Hippocampal formation (tissue), 2 donors: ENCODE results near the gene ABCB8.
"Not testable (repeated sequence)": the region's sequence is repeated elsewhere in the genome, so short reads cannot be mapped to it uniquely, and the experiment has no call there.

Experiments used
- DNase-seq, 2 donors: peaks; one replicate each; lab custom pipeline; 2025; lab: John Stamatoyannopoulos, UW

The ABCB8 gene

GRCh38 chr7:150998341-150998740 is 29.9 kb upstream of the ABCB8 start:
- no peak for DNase-seq

- DNase-seq = no peak
Measured at GRCh38 chr7:150999001-150999400, 29.2 kb upstream of the ABCB8 start.

GRCh38 chr7:150999497-151000230 is 28.6 kb upstream of the ABCB8 start:
- no peak for DNase-seq

DNA sequence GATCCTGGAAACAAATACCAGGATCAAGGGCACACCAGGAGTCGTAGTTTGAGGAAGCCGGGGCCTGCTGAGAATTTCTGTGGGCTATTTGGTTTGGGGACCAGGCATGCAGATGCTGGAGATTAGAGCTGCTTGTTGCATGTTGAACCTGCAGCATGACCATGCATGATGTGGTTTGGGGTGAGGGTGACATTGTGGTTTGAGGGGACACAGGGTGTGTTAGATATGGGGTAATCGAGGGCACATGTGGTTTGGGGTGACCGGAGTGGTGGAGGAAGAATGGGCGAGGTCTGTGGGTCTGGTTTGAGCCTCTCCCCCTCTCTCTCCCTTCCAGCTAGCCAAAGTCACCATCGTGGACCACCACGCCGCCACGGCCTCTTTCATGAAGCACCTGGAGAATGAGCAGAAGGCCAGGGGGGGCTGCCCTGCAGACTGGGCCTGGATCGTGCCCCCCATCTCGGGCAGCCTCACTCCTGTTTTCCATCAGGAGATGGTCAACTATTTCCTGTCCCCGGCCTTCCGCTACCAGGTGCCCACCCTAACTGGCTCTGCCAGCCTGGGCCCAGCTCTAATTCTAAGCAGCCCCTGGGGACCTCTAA is 27.3 kb upstream of the ABCB8 start:
- DNase-seq = no peak

DNA sequence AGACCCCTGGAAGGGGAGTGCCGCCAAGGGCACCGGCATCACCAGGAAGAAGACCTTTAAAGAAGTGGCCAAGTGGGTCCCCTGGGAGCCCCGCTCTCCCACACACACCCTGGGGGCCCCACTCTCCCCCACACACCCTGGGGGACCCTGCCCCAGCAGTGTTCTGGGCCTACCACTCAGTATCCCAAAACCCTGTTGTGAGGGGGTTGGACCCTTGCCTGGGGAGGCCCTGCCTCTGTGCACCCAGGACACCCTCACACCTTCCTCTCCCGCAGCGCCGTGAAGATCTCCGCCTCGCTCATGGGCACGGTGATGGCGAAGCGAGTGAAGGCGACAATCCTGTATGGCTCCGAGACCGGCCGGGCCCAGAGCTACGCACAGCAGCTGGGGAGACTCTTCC is 26.7 kb upstream of the ABCB8 start:
- no peak for DNase-seq

DNA sequence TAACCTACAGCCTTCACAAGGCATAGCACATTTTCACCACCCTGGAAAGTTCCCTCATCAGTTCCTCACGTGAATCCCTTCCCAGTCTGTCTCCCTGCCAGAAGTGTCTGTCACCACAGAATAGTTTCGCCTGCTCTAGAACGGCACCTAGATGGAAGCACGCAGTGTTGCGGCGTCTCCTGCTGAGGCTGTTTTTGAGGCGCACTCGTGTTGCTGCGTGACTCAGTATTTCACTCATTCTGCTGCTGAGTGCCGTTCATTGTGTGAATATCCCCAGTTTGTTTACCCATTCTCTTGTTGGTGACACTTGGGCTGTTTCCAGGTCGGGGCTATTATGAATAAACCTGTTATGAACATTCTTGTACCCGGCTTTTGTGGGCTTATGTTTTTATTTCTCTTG is 24.7 kb upstream of the ABCB8 start:
- DNase-seq = no peak

- DNase-seq = no peak
Measured at GRCh38 chr7:151005566-151005965, 22.7 kb upstream of the ABCB8 start.

- no peak for DNase-seq
Measured at GRCh38 chr7:151006590-151007300, 21.5 kb upstream of the ABCB8 start.

DNA sequence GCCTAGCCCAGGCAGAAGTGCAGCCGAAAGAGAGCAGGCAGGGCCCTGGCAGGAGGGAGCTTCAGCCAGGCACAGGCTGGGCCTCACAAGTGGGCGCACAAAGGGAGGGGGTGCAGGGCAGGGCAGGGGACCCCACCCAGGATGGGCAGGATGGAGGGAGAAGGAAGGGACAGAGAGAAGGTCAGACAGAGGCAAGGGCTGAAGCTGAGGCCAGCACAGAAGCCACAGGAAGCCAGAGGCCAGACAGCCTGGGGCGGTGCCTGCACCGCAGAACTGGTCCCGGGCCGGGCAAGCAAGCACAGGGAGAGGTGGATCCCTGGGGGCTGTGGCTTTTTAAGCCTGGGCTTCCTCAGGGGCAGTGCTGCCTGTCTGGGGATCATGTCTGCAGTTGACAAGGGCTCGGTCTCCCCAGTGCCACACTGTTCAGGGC is 20.8 kb upstream of the ABCB8 start:
- no peak for DNase-seq

DNA sequence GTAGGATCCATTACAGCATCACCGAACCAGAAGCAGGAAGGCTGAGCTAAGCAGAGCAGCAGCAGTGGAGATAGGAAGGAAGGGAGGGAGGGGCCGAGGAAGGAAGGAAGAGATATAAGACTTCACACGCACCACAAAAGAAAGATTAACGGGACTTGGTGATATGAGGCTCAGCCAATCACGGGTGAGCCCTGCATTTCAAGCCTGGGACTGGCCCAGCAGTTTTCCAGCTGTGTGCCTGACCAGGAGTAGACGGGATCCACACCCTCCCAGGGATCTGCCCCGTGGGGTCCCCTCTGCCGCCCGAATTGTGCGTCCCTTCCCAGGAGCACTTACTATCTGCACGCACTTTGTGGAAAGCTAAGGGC is 20.1 kb upstream of the ABCB8 start:
- DNase-seq = no peak

GRCh38 chr7:151008511-151009323 is 19.5 kb upstream of the ABCB8 start:
- DNase-seq = no peak

DNA sequence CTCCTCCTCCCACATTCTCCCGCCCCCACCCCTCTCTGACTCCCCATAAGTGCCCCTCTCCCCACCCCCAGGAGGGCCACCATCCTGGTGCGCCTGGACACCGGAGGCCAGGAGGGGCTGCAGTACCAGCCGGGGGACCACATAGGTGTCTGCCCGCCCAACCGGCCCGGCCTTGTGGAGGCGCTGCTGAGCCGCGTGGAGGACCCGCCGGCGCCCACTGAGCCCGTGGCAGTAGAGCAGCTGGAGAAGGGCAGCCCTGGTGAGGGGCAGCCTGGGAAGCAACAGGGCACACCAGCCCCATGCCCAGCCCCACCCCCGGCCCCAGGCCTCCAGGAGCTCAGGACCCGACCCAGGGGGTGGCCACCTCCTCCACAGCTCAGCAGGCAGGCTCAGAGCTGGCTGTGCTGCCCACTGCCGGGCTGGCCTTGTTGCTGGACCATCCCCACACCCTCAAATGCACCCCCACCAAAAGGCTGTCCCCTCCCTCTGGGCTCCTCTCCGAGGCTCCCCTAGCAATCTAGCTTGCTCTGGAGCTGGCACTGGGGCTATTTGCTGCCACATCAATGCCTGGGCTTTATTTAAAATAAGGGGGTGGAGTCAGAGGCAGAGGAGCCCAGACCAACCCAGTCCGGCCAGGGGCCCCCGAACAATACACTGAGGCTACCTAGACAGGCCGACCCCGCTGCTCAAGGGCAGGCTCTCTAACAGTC is 18.8 kb upstream of the ABCB8 start:
- no peak for DNase-seq

DNA sequence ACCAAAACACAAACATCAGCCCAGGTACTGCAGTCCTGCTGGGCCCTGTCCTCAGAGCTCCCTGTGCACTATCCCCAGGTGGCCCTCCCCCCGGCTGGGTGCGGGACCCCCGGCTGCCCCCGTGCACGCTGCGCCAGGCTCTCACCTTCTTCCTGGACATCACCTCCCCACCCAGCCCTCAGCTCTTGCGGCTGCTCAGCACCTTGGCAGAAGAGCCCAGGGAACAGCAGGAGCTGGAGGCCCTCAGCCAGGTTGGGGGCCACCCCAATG is 18.3 kb upstream of the ABCB8 start:
- DNase-seq = no peak

DNA sequence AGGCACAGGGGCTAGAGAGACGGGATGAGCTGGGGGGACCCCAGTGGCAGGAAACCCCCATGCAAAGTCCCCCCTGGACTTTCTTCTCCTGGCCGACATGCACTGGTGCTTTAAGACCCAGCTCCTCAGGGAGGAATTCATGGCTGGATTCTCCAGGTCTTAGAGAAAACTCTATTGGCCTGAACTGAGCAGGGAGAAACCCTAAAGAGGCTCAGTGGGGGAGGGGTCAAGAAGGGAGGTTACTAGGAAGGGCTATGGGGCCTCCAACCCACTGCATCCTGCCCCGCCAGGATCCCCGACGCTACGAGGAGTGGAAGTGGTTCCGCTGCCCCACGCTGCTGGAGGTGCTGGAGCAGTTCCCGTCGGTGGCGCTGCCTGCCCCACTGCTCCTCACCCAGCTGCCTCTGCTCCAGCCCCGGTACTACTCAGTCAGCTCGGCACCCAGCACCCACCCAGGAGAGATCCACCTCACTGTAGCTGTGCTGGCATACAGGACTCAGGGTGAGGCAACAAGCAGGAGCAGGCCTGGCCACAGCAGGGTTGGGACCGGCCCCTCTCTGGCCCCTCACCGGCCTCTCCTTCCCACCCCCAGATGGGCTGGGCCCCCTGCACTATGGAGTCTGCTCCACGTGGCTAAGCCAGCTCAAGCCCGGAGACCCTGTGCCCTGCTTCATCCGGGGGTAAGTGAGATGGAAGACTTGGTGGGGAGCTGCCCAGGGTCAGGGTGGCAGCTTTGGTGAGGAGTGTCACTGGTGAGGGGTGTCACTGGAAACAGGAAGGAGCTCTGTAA is 17.7 kb upstream of the ABCB8 start:
- no peak for DNase-seq

- DNase-seq = no peak
Measured at GRCh38 chr7:151011097-151011409, 17.2 kb upstream of the ABCB8 start.

- not testable (repeated sequence) for DNase-seq
Measured at GRCh38 chr7:151011616-151012015, 16.6 kb upstream of the ABCB8 start.

- no peak for DNase-seq
Measured at GRCh38 chr7:151012031-151012692, 16.1 kb upstream of the ABCB8 start.

- no peak for DNase-seq
Measured at GRCh38 chr7:151012911-151013347, 15.3 kb upstream of the ABCB8 start.

GRCh38 chr7:151013356-151013732 is 14.9 kb upstream of the ABCB8 start:
- DNase-seq = no peak

GRCh38 chr7:151013733-151014497 is 14.3 kb upstream of the ABCB8 start:
- DNase-seq = peak; percentile 37 to 54
